KMS-11 (cell line): ENCODE data around the gene PEX3.

Experiments
- H2AFZ ChIP-seq: fragments of 200-600 bp; sonication (generic); 2 replicates; pipeline ENCODE4 v1.6.1; 2016; ENCODE audit warnings: antibody characterized with exemption, mixed run types, low read depth
- H3K27ac ChIP-seq: fragments of 200-600 bp; sonication (generic); 2 replicates; pipeline ENCODE4 v1.6.1; 2016; ENCODE audit warnings: mild to moderate bottlenecking, mixed run types
- H3K27me3 ChIP-seq: fragments of 200-600 bp; sonication (generic); 2 replicates; pipeline ENCODE4 v1.6.1; 2017; ENCODE audit warnings: mild to moderate bottlenecking, low read depth, mixed run types, moderate library complexity; ENCODE audit not compliant: insufficient read depth
- H3K36me3 ChIP-seq: fragments of 200-600 bp; sonication (generic); 2 replicates; pipeline ENCODE4 v1.6.1; 2017; ENCODE audit warnings: mild to moderate bottlenecking, mixed run types; ENCODE audit not compliant: insufficient read depth
- H3K4me1 ChIP-seq: fragments of 200-600 bp; sonication (generic); 2 replicates; pipeline ENCODE4 v1.6.1; 2016; ENCODE audit warnings: mild to moderate bottlenecking, low read depth, mixed run types; ENCODE audit not compliant: poor library complexity, severe bottlenecking
- H3K4me2 ChIP-seq: fragments of 200-600 bp; sonication (generic); 2 replicates; pipeline ENCODE4 v1.7.0; 2016; ENCODE audit warnings: mild to moderate bottlenecking, mixed run types
- H3K4me3 ChIP-seq: fragments of 200-600 bp; sonication (generic); IDR thresholded peaks from 2 replicates; pipeline ENCODE4 v1.6.1; 2017; ENCODE audit warnings: low read depth, low read length, mixed read lengths; ENCODE audit not compliant: insufficient read depth
- H3K79me2 ChIP-seq: fragments of 200-600 bp; sonication (generic); 2 replicates; pipeline ENCODE4 v1.6.1; 2016; ENCODE audit warnings: low read depth, mixed run types; ENCODE audit not compliant: insufficient read depth
- H3K9ac ChIP-seq: fragments of 200-600 bp; sonication (generic); 2 replicates; pipeline ENCODE4 v1.6.1; 2016; ENCODE audit warnings: mild to moderate bottlenecking, mixed run types
- H4K20me1 ChIP-seq: fragments of 200-600 bp; sonication (generic); 2 replicates; pipeline ENCODE4 v1.6.1; 2016; ENCODE audit warnings: mild to moderate bottlenecking, mixed run types; ENCODE audit not compliant: insufficient read depth
- TF ChIP-seq, protein P1 (sequence below): fragments of 200-600 bp; sonication (generic); conservative IDR thresholded peaks from 2 replicates; pipeline ENCODE4 v1.6.1; 2017; ENCODE audit warnings: low read depth, mild to moderate bottlenecking, antibody characterized with exemption, low read length, moderate library complexity, mixed read lengths

Gene PEX3

DNA sequence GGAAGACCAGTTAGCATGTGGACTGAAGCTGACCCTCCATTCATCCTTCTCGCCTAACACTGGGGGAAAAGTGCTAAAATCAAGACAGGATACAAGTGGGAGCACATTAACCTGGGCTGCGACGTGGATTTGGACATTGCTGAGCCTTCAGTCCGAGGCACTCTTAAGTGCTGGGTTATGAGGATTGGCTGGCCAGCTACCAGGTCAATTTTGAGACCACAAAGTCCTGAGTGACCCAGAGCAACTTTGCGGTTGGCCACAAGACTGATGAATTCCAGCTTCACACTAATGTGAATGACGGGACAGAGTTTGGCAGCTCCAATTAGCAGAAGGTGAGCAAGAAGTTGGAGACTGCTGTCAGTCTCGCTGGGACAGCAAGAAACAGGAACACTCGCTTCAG is 40.2 kb downstream of the PEX3 start:
- TF ChIP-seq, protein P1, sequence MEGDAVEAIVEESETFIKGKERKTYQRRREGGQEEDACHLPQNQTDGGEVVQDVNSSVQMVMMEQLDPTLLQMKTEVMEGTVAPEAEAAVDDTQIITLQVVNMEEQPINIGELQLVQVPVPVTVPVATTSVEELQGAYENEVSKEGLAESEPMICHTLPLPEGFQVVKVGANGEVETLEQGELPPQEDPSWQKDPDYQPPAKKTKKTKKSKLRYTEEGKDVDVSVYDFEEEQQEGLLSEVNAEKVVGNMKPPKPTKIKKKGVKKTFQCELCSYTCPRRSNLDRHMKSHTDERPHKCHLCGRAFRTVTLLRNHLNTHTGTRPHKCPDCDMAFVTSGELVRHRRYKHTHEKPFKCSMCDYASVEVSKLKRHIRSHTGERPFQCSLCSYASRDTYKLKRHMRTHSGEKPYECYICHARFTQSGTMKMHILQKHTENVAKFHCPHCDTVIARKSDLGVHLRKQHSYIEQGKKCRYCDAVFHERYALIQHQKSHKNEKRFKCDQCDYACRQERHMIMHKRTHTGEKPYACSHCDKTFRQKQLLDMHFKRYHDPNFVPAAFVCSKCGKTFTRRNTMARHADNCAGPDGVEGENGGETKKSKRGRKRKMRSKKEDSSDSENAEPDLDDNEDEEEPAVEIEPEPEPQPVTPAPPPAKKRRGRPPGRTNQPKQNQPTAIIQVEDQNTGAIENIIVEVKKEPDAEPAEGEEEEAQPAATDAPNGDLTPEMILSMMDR = no peak
- Histone ChIP-seq H2AFZ (no peak overlapping the region), H3K27ac (no peak overlapping the region), H3K9ac (no peak overlapping the region), H4K20me1 (no peaks in the 10 kb centered on the region), H3K4me3 (no peak overlapping the region), H3K4me2 (no peak overlapping the region), H3K4me1 (no peaks in the 10 kb centered on the region), H3K79me2 (no peaks in the 10 kb centered on the region), H3K36me3 (no peaks in the 10 kb centered on the region), H3K27me3 (no peaks in the 10 kb centered on the region)

DNA sequence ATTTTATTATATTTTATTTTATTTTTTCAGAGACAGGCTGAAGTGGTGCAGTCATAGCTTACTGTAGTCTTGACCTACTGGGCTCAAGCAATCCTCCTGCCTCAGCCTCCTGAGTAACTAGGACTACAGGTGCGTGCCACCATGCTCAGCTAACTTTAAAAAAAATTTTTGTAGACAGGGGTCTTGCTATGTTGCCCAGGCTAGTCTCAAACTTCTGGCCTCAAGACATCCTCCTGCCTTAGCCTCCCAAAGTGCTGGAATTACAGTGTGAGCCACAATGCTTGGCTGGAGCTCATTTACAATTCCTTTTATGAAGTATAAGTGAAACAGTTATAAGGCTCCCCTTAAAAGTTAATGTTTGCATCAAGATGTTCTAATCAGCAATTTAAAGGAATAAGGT is 46.4 kb downstream of the PEX3 start:
- Histone ChIP-seq H2AFZ (no peak overlapping the region), H3K9ac (no peak overlapping the region), H3K4me3 (no peak overlapping the region), H3K79me2 (no peaks in the 10 kb centered on the region), H3K4me2 (no peak overlapping the region), H3K27me3 (no peaks in the 10 kb centered on the region), H3K27ac (no peak overlapping the region), H3K4me1 (no peaks in the 10 kb centered on the region), H3K36me3 (no peaks in the 10 kb centered on the region), H4K20me1 (no peaks in the 10 kb centered on the region)
- TF ChIP-seq, protein P1 = no peak

DNA sequence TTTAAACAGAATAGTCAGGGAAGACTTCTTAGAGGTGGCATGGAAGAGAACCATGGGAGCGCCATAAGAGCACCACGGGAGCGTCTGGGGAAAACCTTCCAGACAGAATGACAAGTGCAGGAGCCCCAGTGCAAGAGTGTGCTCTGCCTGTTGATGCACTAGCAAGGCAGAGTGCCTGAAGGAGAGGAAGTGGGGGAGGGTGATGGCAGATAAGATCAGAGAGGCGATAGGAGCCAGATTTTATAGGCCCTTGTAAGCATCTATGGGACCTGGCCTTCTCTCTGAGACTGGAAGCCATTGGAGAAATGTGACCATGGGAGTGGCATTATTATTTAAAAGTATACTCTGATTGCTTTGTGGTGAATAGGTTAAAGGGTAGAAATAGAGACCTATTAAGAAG is 47.8 kb downstream of the PEX3 start:
- Histone ChIP-seq H3K4me1 (no peaks in the 10 kb centered on the region), H3K79me2 (no peaks in the 10 kb centered on the region), H3K27ac (no peak overlapping the region), H2AFZ (no peak overlapping the region), H3K9ac (no peak overlapping the region), H3K4me3 (no peak overlapping the region), H4K20me1 (no peaks in the 10 kb centered on the region), H3K36me3 (no peaks in the 10 kb centered on the region), H3K27me3 (no peaks in the 10 kb centered on the region), H3K4me2 (no peak overlapping the region)
- TF ChIP-seq, protein P1 = no peak

DNA sequence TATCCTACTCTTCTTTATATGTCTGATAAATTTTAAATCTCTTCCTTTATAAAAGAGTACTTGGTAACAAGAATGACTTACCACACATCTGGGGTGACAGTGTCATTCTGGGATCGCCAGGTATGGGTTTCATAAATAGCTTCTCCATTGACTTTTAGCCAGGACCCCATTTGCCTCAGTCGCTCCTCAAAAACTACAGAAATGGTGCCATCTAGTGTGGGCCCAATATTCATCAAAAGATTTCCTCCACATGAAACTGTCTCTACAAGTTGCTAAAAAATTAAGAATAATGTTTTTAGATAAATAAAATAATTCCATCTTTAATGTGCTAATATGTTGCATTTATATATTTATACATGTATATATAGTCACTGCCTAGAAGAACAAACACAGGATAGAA is 51.2 kb downstream of the PEX3 start:
- H3K4me1 ChIP-seq = no peaks in the 10 kb centered on the region
- no peak overlapping the region for H3K27ac ChIP-seq
- H3K36me3 ChIP-seq = no peaks in the 10 kb centered on the region
- no peak overlapping the region for H3K4me3 ChIP-seq
- H3K9ac ChIP-seq = no peak overlapping the region
- no peaks in the 10 kb centered on the region for H3K27me3 ChIP-seq
- no peak overlapping the region for H2AFZ ChIP-seq
- H3K4me2 ChIP-seq = no peak overlapping the region
- no peaks in the 10 kb centered on the region for H3K79me2 ChIP-seq
- TF ChIP-seq, protein P1 = no peak
- no peaks in the 10 kb centered on the region for H4K20me1 ChIP-seq

DNA sequence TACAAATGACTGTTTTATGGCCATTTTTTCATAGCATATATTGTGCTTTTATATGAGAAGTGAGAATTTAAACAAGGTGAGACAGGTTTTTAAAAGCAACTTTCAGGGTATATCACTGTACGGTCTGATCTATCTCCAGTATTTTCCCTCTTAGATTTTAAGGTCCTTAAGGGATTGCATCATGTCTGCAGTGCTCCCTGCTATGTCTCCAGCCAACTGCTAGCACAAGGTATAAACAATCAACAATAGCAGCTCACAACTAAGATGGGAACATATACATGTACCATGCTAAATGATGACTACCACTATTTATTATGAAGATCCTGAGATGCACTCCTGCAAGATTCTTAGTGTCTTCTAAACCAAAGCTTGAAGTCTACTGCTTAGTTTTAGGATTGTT is 53.8 kb downstream of the PEX3 start:
- H3K27ac ChIP-seq = no peak overlapping the region
- H3K36me3 ChIP-seq = no peaks in the 10 kb centered on the region
- H2AFZ ChIP-seq = no peak overlapping the region
- H3K9ac ChIP-seq = no peak overlapping the region
- H3K79me2 ChIP-seq = no peaks in the 10 kb centered on the region
- H3K4me3 ChIP-seq = no peak overlapping the region
- TF ChIP-seq, protein P1 = no peak
- H3K27me3 ChIP-seq = no peaks in the 10 kb centered on the region
- no peaks in the 10 kb centered on the region for H4K20me1 ChIP-seq
- H3K4me2 ChIP-seq = no peak overlapping the region
- no peaks in the 10 kb centered on the region for H3K4me1 ChIP-seq
